Smooth muscle cell of the brain vasculature (primary cell): ENCODE data around the gene CBX3.
"Not testable (repeated sequence)": the region's sequence is repeated elsewhere in the genome, so short reads cannot be mapped to it uniquely, and the experiment has no call there.

ENCODE experiments used
- DNase-seq: peaks from one replicate; pipeline ENCODE4 v3.0.0-alpha.2; 2012; ENCODE audit warnings: low read depth, low spot score

The CBX3 gene

GRCh38 chr7:26170663-26171062 lies 30.9 kb upstream of the CBX3 start:
- DNase-seq = no peak

DNA sequence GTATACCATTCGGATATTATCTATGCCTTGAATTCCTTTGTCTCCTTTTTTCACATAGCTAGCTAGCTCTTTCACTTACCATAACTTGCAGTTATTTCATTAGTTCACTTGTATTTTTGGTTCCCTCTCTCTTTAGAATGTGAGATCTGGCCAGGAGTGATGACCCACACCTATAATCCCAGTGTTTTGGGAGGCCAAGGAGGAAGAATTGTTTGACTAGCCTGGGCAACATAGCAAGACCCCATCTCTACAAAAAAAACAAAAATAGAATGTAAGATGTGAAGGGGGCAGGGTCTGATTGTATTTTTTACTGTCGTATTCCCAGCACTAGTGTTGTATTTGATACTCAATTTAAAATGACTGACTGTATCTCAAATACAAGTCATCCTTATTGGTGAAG lies 29.9 kb upstream of the CBX3 start:
- DNase-seq = no peak

GRCh38 chr7:26172048-26172447 lies 29.5 kb upstream of the CBX3 start:
- DNase-seq = no peak

- not testable (repeated sequence) for DNase-seq
These were observed 25.6 kb upstream of the CBX3 start for GRCh38 chr7:26175903-26176302.

- DNase-seq = not testable (repeated sequence)
These were observed 24.8 kb upstream of the CBX3 start for GRCh38 chr7:26176696-26177095.

GRCh38 chr7:26177269-26177668 lies 24.3 kb upstream of the CBX3 start:
- not testable (repeated sequence) for DNase-seq

DNA sequence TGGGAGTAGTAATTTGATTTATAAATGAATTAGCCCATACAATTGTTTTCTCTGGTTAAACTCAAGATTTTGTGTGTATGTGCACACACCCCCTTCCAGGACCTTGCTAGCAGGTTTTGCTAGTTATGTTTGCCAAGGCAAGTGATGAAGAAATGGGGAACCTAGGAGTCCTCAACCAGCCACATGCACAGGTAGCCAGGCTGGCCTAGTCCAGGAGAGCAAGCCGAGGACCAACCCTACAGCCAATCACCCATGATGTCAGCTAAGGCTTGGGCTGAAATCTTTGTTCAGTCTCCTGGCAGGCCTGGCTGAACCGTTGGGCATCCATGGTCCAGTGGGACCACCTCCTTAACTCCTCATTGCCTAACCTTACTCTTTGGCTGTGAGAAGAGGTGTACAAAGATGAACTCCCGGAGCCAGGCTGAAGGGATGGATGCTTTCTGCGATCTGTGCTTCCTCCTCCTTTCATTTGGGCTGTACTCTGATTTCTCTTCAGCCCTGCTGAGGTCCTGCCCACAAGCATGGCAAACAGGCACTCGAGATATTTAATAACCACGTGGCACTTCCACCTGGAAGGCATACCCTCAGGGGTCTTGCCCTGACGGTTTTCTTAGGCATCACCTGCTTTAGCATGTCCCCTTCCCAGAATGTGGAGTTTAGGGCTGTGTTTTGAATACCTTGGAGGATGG lies 23.1 kb upstream of the CBX3 start:
- no peak for DNase-seq

DNA sequence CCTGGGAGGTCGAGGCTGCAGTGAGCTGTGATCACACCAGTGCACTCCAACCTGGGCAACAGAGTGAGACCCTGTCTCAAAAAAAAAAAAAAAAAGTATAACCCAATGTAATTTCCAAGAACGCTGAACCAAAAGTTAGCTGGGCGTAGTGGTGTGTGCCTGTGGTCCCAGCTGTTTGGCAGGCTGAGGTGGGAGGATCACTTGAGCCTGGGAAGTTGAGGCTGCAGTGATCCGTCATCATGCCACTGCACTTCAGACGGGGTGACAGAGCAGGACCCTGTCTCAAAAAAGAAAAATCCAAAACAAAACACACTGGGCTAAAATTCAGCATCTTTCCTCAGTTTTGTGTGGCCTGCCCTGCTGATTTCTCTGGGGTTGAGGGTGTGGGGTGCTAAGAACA lies 22.1 kb upstream of the CBX3 start:
- no peak for DNase-seq

GRCh38 chr7:26179826-26180497 lies 21.6 kb upstream of the CBX3 start:
- DNase-seq = no peak

- DNase-seq = no peak
These were observed 20.8 kb upstream of the CBX3 start for GRCh38 chr7:26180792-26181198.

GRCh38 chr7:26181474-26182227 lies 19.9 kb upstream of the CBX3 start:
- DNase-seq = no peak

DNA sequence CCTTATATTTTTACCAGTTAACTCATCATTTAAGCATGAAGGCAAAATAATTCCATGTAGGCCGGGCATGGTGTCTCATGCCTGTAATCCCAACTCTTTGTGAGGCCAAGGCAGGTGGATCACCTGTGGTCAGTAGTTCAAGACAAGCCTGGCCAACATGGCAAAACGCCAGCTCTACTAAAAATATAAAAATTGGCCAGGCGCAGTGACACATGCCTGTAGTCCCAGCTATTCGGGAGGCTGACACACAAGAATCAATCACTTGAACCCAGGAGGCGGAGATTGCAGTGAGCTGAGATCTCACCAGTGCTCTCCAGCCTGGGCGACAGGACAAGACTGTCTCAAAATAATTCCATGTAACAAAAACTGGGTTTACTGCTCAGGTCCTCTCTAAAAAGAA lies 19.3 kb upstream of the CBX3 start:
- DNase-seq = no peak

GRCh38 chr7:26182706-26183105 lies 18.8 kb upstream of the CBX3 start:
- no peak for DNase-seq

- no peak for DNase-seq
These were observed 17.8 kb upstream of the CBX3 start for GRCh38 chr7:26183545-26184280.

GRCh38 chr7:26184281-26185101 lies 17.1 kb upstream of the CBX3 start:
- not testable (repeated sequence) for DNase-seq

GRCh38 chr7:26185131-26185843 lies 16.3 kb upstream of the CBX3 start:
- no peak for DNase-seq

DNA sequence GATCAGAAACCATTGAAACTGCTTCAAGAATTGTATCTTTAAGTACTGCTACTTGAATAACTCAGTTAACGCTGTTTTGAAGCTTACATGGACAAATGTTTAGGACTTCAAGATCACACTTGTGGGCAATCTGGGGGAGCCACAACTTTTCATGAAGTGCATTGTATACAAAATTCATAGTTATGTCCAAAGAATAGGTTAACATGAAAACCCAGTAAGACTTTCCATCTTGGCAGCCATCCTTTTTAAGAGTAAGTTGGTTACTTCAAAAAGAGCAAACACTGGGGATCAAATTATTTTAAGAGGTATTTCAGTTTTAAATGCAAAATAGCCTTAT lies 15.7 kb upstream of the CBX3 start:
- no peak for DNase-seq

GRCh38 chr7:26186364-26187311 lies 14.9 kb upstream of the CBX3 start:
- no peak for DNase-seq

DNA sequence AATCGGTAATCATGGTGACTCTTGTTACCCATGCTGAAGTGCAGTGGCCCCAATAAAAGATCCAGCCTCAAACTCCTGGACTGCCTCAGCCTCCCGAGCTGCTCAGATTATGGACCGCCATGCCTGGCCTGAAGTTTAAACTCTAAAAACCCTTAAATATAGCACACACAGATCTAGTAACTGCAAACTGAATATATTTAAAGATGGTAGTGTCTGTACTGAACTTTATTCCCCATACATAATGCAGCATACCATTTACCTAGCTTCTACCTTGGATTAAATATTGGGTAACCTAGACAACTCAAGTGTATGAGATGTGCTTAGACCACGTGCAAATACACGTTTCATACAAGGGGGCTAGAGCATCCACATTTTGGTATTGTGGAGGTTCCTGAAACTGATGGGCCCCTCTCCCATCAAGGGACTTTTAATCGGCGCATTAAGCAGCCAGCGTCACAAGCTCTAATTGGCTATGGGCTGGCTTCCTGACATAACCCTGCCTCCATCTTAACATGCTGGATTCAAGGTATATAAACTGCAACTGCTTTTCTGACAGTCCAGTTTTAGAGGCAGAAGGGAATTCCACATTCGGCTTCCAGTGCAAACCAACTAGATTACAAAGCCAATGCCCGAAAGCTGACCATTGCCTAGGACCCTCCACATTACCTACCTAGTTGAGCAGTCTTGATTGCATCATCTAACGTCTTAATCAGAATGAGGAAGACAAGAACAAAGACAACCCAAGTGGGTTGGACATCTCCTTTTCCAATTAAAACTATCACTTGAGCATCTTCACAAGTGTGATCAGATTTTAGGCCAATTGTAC lies 14.0 kb upstream of the CBX3 start:
- DNase-seq = no peak
